ENCODE data around the gene ASCL4. TPM values are rescaled to one million over a fixed set of nuclear protein-coding genes. Genes with fewer than 3 reads are reported as not detected.

Gene ASCL4
- total RNA-seq, 2 donors from 2014 or later = not detected

DNA sequence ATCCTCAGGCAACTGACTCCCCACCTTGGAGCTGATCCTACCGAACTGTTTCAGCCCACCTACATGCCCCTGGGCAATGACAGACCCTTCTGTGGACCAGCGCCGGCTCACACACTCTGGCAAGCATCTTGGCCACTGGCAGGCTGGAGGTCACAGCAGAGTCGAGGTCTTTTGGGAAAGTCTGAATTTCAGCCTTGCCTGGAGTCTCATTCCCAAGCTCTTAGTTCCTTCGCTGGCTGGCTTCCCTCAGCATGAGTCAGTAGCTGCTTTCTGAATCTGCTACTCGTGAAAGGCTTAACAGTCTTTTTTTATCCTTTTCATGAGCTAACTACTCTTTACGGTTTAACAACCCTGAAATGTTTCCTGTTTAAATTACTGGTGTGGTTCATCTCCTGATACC lies 44.5 kb downstream of the ASCL4 start:
- no peak for DNase-seq (ENCODE audit: low spot score)
- intact Hi-C loops (cut with DNase I) = no loop called here

- intact Hi-C loops (cut with DNase I) = no loop called here
- no peak for DNase-seq (ENCODE audit: low spot score)
Measured at GRCh38 chr12:107822356-107822755, 47.9 kb downstream of the ASCL4 start.

Other genes with a start within 250 kb of the ASCL4 start
- gene PWP1, start 88.9 kb upstream of the ASCL4 start, total RNA-seq = 10 to 100 TPM; 24.6 to 32.5 TPM
- gene PRDM4, start 13.6 kb upstream of the ASCL4 start, total RNA-seq = 10 to 100 TPM; 20.7 to 21.4 TPM